HG03103 (cell line): Measurements from ENCODE around the gene KBTBD4.
"Not testable (repeated sequence)": the region's sequence is repeated elsewhere in the genome, so short reads cannot be mapped to it uniquely, and the experiment has no call there.

Experiments used
- ATAC-seq: cut with Tn5 transposase; IDR thresholded peaks from one replicate; pipeline ENCODE4 v1.9.1; 2021; ENCODE audit warnings: low read depth; ENCODE audit not compliant: unreplicated experiment

Gene KBTBD4

DNA sequence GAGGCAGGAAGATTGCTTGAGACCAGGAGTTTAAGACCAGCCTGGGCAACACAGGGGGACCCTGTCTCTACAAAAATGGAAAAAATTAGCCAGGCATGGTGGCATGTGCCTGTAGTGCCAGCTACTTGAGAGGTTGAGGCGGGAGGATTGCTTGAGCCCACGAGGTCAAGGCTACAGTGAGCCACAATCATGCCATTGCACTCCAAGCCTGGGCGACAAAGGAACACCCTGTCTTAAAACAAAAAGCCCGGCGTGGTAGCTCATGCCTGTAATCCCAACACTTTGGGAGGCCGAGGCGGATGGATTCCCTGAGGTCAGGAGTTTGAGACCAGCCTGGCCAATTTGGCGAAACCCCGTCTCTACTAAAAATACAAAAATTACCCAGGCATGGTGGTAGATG is 48.0 kb downstream of the KBTBD4 start:
- ATAC-seq = not testable (repeated sequence)

- no peak for ATAC-seq
Measured at GRCh38 chr11:47529951-47530350, 48.8 kb downstream of the KBTBD4 start.

DNA sequence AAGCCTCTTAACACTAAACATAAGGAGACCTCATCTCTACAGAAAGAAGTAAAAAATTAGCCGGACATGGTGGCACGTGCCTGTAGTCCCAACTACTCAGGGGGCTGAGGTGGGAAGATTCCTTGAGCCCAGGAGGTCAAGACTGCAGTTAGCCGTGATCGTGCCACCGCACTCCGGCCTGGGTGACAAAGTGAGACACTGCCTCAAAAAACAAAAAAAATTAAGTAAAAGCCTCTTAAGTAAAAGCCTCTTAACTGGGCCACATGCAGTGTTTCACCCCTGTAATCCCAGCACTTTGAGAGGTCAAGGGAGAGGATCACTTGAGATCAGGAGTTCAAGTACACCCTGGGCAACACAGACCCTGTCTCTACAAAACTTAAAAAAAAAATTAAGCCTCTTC is 51.6 kb downstream of the KBTBD4 start:
- ATAC-seq = no peak

DNA sequence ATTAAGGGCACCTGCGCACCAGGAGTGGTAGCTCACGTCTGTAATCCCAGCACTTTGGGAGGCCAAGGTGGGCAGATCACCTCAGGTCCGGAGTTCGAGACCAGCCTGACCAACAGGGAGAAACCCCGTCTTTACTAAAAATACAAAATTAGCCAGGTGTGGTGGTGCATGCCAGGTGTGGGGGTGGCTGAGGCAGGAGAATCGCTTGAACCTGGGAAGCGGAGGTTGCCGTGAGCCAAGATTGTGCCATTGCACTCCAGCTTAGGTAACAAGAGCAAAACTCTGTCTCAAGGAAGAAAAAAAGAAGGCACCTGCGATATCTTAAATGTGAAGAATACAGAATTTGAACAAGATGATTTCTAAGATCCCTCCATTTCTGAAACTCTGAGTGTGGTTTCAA is 52.7 kb downstream of the KBTBD4 start:
- not testable (repeated sequence) for ATAC-seq

DNA sequence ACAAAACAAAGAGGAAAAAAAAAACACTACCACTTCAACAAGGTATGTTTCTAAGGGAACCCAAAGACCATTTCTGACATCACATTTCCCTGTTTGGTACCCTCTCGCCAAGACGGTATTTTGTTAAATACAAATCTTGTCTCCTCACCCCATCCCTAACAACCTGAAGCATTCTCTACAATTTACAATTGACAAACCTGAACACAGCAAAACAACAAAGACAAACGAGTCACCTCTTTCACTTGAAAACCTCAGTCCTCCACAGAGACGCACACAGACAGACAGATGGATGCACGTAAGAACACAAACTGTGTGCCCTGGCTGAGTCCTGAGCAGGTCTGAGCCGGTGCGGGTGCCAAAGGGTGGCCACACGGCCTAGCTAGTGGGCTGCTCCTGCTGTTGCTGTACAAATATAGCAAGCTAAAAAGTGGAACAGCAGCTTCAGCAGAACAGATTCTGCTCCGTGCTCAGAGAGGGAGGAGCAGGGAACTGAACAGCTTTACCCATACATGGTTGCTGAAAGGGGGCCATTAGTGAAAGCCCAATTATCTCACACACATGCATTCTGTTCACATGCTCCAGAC is 54.4 kb downstream of the KBTBD4 start:
- no peak for ATAC-seq

- ATAC-seq = no peak
Measured at GRCh38 chr11:47523490-47524225, 55.1 kb downstream of the KBTBD4 start.
